Caco-2 (cell line): ENCODE results near the gene MORC3. TPM values are rescaled to one million over a fixed set of nuclear protein-coding genes. Genes with fewer than 3 reads are reported as not detected.

ENCODE experiments used
- BruUV-seq: library from RNA; stranded (reverse); fragments of 400-500 nt; replicated peaks from 2 replicates; lab custom pipeline; 2021; lab: Mats Ljungman, UMichigan
- CTCF ChIA-PET: fragments of 300-600 bp; sonication (Branson Sonifier 250); formaldehyde crosslinking; loops from one replicate; lab custom pipeline; 2022; ENCODE audit warnings: antibody characterized with exemption; lab: Charles Lee
- POLR2A ChIA-PET: fragments of 300-600 bp; sonication (Branson Sonifier 250); formaldehyde crosslinking; loops from one replicate; lab custom pipeline; 2022; ENCODE audit warnings: antibody characterized with exemption; lab: Charles Lee
- DNase-seq, 2 experiments: peaks; one replicate each; pipeline versions ENCODE4 v3.0.0 to v3.0.0-alpha.2; 2020 to 2022
- H3K27me3 ChIP-seq: replicated peaks from 2 replicates; pipeline ENCODE4 v1.6.0; 2011; ENCODE audit warnings: low read length; ENCODE audit not compliant: control insufficient read depth, insufficient read depth
- H3K36me3 ChIP-seq: 2 replicates; pipeline ENCODE4 v1.5.1; 2011; ENCODE audit warnings: low read length; ENCODE audit not compliant: control insufficient read depth, insufficient read depth
- H3K4me1 ChIP-seq: fragments of 250-450 bp; sonication (Bioruptor Pico); 2 replicates; pipeline ENCODE4 v1.5.1; 2020; ENCODE audit warnings: mild to moderate bottlenecking
- H3K4me3 ChIP-seq: 2 replicates; pipeline ENCODE4 v1.5.1; 2011; ENCODE audit warnings: low read depth, mild to moderate bottlenecking, control low read depth, low read length
- H3K9me3 ChIP-seq: fragments of 250-450 bp; sonication (Bioruptor Pico); 2 replicates; pipeline ENCODE4 v1.5.1; 2020; ENCODE audit warnings: mild to moderate bottlenecking, moderate library complexity
- H3K27ac Mint-ChIP-seq: one replicate; pipeline ENCODE4 v1.8.0; 2022; ENCODE audit warnings: mixed read lengths; ENCODE audit not compliant: unreplicated experiment
- H3K27me3 Mint-ChIP-seq: one replicate; pipeline ENCODE4 v1.8.0; 2022; ENCODE audit warnings: mixed read lengths; ENCODE audit not compliant: insufficient read depth, unreplicated experiment
- H3K36me3 Mint-ChIP-seq: one replicate; pipeline ENCODE4 v1.8.0; 2022; ENCODE audit warnings: mild to moderate bottlenecking, mixed read lengths; ENCODE audit not compliant: insufficient read depth, unreplicated experiment
- H3K4me1 Mint-ChIP-seq: one replicate; pipeline ENCODE4 v1.8.0; 2022; ENCODE audit warnings: low read depth, mixed read lengths; ENCODE audit not compliant: unreplicated experiment
- H3K4me3 Mint-ChIP-seq: one replicate; pipeline ENCODE4 v1.8.0; 2022; ENCODE audit warnings: mild to moderate bottlenecking, moderate library complexity, mixed read lengths; ENCODE audit not compliant: unreplicated experiment
- H3K9me3 Mint-ChIP-seq: one replicate; pipeline ENCODE4 v1.8.0; 2022; ENCODE audit warnings: mixed read lengths; ENCODE audit not compliant: unreplicated experiment
- intact Hi-C: fragments of 100-400 bp; cut with micrococcal nuclease; formaldehyde crosslinking; loops from one replicate; pipeline ENCODE4 v1.10.0; 2022; ENCODE audit not compliant: unreplicated experiment
- total RNA-seq: library from RNA; stranded (reverse); gene quantifications from 2 replicates; pipeline ENCODE4 v1.2.3, GENCODE V29; 2022
- TF ChIP-seq, protein P1 (sequence below), 2 experiments: fragments of 200-600 bp in 1 of 2; IDR thresholded peaks; 1 replicate in 1 of 2; 2 replicates in 1 of 2; pipeline versions ENCODE4 v1.5.1 to v1.8.0; 2011 to 2022; ENCODE audit warnings: antibody characterized with exemption in 1 of 2, control low read depth in 1 of 2, inconsistent platforms in 1 of 2, low read depth in 1 of 2, low read length in 1 of 2, mild to moderate bottlenecking in 1 of 2, moderate library complexity in 1 of 2; ENCODE audit not compliant: insufficient read depth in 1 of 2, severe bottlenecking in 1 of 2, unreplicated experiment in 1 of 2

The MORC3 gene
- total RNA-seq, 1 experiment from 2014 or later: 23.3 TPM

DNA sequence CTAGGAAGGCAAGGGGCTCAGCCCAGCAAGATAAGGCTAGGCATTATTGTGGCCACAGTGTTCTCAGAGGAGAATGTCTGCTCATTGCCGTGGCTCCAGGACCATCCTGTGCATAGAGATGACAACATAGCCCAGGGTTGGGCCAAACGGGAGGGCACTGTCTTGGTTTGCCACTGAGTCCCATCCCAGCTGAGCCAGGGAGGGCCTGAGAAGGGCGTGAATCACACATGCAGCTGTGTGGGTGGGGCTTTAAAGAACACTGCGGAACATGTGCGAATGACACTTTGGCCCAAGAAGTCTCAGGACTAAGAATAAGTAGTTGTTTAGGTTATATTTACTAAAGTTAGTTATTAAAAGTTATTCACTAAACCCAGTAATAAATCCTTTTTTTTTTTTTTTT, 83.7 kb downstream of the MORC3 start:
- Mint-ChIP-seq H3K4me3 (no peak overlapping the region), H3K36me3 (peaks cover 48% of the 10 kb centered on the region), H3K4me1 (no peaks in the 10 kb centered on the region), H3K27ac (no peak overlapping the region), H3K9me3 (no peaks in the 10 kb centered on the region), H3K27me3 (no peaks in the 10 kb centered on the region)
- BruUV-seq: no TSS peak
- TF ChIP-seq, protein P1, sequence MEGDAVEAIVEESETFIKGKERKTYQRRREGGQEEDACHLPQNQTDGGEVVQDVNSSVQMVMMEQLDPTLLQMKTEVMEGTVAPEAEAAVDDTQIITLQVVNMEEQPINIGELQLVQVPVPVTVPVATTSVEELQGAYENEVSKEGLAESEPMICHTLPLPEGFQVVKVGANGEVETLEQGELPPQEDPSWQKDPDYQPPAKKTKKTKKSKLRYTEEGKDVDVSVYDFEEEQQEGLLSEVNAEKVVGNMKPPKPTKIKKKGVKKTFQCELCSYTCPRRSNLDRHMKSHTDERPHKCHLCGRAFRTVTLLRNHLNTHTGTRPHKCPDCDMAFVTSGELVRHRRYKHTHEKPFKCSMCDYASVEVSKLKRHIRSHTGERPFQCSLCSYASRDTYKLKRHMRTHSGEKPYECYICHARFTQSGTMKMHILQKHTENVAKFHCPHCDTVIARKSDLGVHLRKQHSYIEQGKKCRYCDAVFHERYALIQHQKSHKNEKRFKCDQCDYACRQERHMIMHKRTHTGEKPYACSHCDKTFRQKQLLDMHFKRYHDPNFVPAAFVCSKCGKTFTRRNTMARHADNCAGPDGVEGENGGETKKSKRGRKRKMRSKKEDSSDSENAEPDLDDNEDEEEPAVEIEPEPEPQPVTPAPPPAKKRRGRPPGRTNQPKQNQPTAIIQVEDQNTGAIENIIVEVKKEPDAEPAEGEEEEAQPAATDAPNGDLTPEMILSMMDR (IDR thresholded peaks at IDR 0.05; ENCODE audit: insufficient read depth in 1 of 2, low read depth in 1 of 2, low read length in 1 of 2, severe bottlenecking in 1 of 2, unreplicated experiment in 1 of 2): no peak
- H3K9me3 ChIP-seq: no peaks in the 10 kb centered on the region
- POLR2A ChIA-PET: interaction anchor here (0.5 kb wide), 1 partner anchor 231 kb away, joined by 15 read pairs; no protein-coding TSS in a partner anchor
- no peak overlapping the region for H3K4me3 ChIP-seq
- H3K4me1 ChIP-seq: no peaks in the 10 kb centered on the region
- CTCF ChIA-PET: no interaction called here
- no peaks in the 10 kb centered on the region for H3K27me3 ChIP-seq
- intact Hi-C loops: no loop called here
- DNase-seq: no peak
- H3K36me3 ChIP-seq: no peaks in the 10 kb centered on the region; the same call in 1 of the 2 replicates

DNA sequence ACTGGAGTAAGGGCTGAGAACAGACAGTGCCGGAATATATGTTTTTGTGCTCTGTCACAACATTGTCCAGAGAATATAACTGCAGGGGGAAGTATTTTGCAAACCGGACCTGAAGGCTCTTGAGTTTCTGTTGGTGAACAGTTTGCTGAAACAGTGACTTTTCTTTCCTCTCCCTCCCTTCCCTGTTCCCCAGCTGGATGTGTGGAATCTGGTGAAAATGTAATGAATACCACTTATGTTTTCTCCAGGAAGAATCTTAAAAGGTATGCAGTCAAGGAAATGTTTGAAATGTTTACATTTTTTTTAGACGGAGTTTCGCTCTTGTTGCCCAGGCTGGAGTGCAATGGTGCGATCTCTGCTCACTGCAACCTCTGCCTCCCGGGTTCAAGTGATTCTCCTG, 88.6 kb downstream of the MORC3 start:
- Mint-ChIP-seq H3K27ac (no peak overlapping the region), H3K36me3 (peaks cover 56% of the 10 kb centered on the region), H3K9me3 (no peaks in the 10 kb centered on the region), H3K27me3 (no peaks in the 10 kb centered on the region), H3K4me1 (no peaks in the 10 kb centered on the region), H3K4me3 (no peak overlapping the region)
- ChIA-PET POLR2A (no interaction called here), CTCF (no interaction called here)
- TF ChIP-seq, protein P1 (IDR thresholded peaks at IDR 0.05; ENCODE audit: insufficient read depth in 1 of 2, low read depth in 1 of 2, low read length in 1 of 2, severe bottlenecking in 1 of 2, unreplicated experiment in 1 of 2): no peak
- Histone ChIP-seq H3K4me3 (no peak overlapping the region), H3K4me1 (no peaks in the 10 kb centered on the region), H3K27me3 (no peaks in the 10 kb centered on the region), H3K9me3 (no peaks in the 10 kb centered on the region), H3K36me3 (no peaks in the 10 kb centered on the region)
- intact Hi-C loops: no loop called here
- BruUV-seq: no TSS peak
- no peak for DNase-seq

DNA sequence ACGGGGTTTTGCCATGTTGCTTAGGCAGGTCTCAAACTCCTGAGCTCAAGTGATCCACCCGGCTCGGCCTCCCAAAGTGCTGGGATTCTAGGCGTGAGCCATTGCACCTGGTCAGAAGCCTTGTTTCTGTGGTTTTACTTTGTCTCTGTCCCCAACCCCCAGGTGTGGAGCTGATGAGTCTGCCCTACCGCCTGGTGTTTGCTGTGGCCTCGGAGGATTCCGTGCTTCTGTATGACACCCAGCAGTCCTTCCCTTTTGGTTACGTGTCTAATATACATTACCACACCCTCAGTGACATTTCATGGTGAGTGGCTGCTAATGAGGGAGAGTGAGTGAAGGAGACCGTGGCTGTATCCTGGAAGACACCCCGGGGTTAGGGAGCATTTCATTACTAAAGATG, 91.3 kb downstream of the MORC3 start:
- no peak overlapping the region for H3K4me3 Mint-ChIP-seq
- CTCF ChIA-PET: no interaction called here
- no peaks in the 10 kb centered on the region for H3K4me1 ChIP-seq
- H3K36me3 ChIP-seq: no peaks in the 10 kb centered on the region
- H3K9me3 Mint-ChIP-seq: no peaks in the 10 kb centered on the region
- H3K27me3 ChIP-seq: no peaks in the 10 kb centered on the region
- no TSS peak for BruUV-seq
- H3K4me3 ChIP-seq: no peak overlapping the region
- H3K4me1 Mint-ChIP-seq: no peaks in the 10 kb centered on the region
- no peaks in the 10 kb centered on the region for H3K27me3 Mint-ChIP-seq
- peaks cover 58% of the 10 kb centered on the region for H3K36me3 Mint-ChIP-seq
- no peak overlapping the region for H3K27ac Mint-ChIP-seq
- POLR2A ChIA-PET: no interaction called here
- intact Hi-C loops: no loop called here
- no peak for DNase-seq
- TF ChIP-seq, protein P1 (IDR thresholded peaks at IDR 0.05; ENCODE audit: insufficient read depth in 1 of 2, low read depth in 1 of 2, low read length in 1 of 2, severe bottlenecking in 1 of 2, unreplicated experiment in 1 of 2): no peak
- H3K9me3 ChIP-seq: no peaks in the 10 kb centered on the region
